Stimulated activated CD4-positive, alpha-beta T cell treated with anti-CD3 and anti-CD28 coated beads, Interleukin-1b, Interleukin-23, amount 100 ng/mL, for 1 hour (primary cell): ENCODE results near the gene PRPF6.
"Not testable (repeated sequence)": the region's sequence is repeated elsewhere in the genome, so short reads cannot be mapped to it uniquely, and the experiment has no call there.

ENCODE experiments used
- DNase-seq, 2 donors: peaks; one replicate each; pipeline ENCODE4 v3.0.0-alpha.2; 2020; ENCODE audit warnings: low read depth in 2 of 2

The PRPF6 gene

GRCh38 chr20:64012385-64013154 is 31.6 kb downstream of the PRPF6 start:
- not testable (repeated sequence) for DNase-seq

- DNase-seq: no peak
These were observed 34.7 kb downstream of the PRPF6 start for GRCh38 chr20:64015635-64016034.

GRCh38 chr20:64021124-64021975 is 40.4 kb downstream of the PRPF6 start:
- no peak for DNase-seq

GRCh38 chr20:64022671-64023360 is 41.9 kb downstream of the PRPF6 start:
- no peak for DNase-seq

GRCh38 chr20:64023361-64024140 is 42.6 kb downstream of the PRPF6 start:
- DNase-seq: no peak

GRCh38 chr20:64024141-64024990 is 43.4 kb downstream of the PRPF6 start:
- DNase-seq: no peak

GRCh38 chr20:64025101-64025825 is 44.3 kb downstream of the PRPF6 start:
- DNase-seq: no peak

GRCh38 chr20:64025826-64026412 is 45.0 kb downstream of the PRPF6 start:
- DNase-seq: no peak

GRCh38 chr20:64027981-64028685 is 47.2 kb downstream of the PRPF6 start:
- no peak for DNase-seq

- no peak for DNase-seq
These were observed 48.6 kb downstream of the PRPF6 start for GRCh38 chr20:64029293-64030117.

GRCh38 chr20:64030371-64031134 is 49.6 kb downstream of the PRPF6 start:
- no peak for DNase-seq

GRCh38 chr20:64031822-64032314 is 50.9 kb downstream of the PRPF6 start:
- DNase-seq: no peak

- no peak for DNase-seq
These were observed 52.0 kb downstream of the PRPF6 start for GRCh38 chr20:64032706-64033624.

- DNase-seq: no peak
These were observed 53.1 kb downstream of the PRPF6 start for GRCh38 chr20:64033981-64034493.

GRCh38 chr20:64035066-64035932 is 54.4 kb downstream of the PRPF6 start:
- no peak for DNase-seq
